HG03442 (cell line): ENCODE measurements around the gene TIGD3.

Experiments used
- ATAC-seq: cut with Tn5 transposase; IDR thresholded peaks from one replicate; pipeline ENCODE4 v1.9.1; 2021; ENCODE audit warnings: mild to moderate bottlenecking, moderate library complexity; ENCODE audit not compliant: unreplicated experiment

The TIGD3 gene, protein sequence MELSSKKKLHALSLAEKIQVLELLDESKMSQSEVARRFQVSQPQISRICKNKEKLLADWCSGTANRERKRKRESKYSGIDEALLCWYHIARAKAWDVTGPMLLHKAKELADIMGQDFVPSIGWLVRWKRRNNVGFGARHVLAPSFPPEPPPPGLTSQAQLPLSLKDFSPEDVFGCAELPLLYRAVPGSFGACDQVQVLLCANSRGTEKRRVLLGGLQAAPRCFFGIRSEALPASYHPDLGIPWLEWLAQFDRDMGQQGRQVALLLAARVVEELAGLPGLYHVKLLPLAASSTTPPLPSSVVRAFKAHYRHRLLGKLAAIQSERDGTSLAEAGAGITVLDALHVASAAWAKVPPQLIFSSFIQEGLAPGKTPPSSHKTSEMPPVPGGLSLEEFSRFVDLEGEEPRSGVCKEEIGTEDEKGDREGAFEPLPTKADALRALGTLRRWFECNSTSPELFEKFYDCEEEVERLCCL

DNA sequence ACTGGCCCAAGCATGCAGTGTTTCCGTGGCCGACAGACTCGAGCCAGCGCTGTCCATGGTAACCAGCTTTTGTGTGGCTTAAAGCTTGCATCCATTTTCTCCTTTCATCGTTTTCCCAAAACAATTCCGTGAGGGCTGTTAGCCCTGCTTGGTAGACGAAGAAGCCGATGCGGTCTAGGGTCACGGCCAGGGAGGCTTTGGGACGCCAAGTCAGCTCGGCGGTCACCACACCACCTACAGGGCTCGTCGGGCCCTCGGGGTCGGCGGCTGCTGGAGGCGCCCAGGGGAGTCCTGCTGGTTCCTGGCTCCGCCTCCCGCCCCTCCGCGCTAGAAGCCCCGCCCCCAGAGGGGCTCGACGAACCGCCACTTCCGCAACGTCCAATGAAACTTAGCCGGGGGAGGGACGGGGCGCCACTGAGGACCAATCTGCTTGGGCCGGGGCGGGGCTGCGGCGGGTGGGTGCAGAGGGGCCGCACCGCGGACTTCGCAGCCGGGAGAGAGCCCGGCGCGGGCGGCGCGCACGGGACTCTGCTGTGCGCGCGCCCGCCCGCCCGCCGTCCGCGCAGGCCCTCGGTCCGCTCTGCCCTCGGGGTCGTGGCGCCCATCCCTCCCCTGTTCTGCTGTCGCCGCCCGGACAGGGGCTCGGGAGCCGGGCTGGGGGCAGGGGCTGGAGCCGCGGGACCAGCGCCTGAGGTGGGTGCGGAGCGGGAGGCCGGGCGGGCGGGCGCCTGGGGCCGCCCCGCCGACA is at the start of gene TIGD3:
TSS of gene TIGD3 (plus strand) at position 487 of the 748 bp plus-strand sequence. CDS start 1,058 bp downstream, outside the sequence.
- peak; percentile 82 for ATAC-seq

DNA sequence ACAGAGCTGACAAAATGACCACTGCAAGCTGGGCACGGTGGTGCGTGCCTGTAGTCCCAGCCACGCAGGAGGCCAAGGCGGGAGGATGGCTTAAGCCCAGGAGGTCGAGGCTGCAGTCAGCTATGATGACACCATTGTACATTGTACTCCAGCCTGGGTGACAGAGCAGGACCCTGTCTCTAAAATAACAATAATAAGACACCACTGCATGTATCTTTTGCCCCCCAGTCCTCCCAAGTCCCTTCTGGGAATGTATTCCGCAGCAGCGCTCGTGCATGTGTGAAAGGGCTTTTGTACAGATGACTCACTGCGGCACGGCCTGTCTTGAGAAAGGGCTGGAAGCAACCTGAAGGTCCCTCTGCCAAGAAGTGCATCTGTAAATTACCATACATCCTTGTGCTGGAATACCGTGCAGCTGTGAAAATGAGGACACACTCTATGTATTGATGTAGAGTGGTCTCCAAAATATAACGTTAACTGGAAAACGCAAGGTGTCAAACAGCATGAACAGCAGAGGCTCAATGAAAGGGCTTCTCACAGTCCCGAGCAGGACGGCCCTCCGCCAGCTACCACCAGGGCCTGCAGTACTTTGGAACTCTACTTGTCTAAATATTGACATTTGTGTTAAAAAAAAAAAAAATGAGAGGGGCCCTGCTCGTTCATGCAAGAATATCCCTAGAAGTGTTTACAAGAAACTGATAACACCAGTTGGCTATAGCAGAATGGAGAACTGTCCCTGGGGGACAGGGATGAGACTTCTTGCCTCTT is 48.9 kb upstream of the TIGD3 start:
- ATAC-seq, result no peak

DNA sequence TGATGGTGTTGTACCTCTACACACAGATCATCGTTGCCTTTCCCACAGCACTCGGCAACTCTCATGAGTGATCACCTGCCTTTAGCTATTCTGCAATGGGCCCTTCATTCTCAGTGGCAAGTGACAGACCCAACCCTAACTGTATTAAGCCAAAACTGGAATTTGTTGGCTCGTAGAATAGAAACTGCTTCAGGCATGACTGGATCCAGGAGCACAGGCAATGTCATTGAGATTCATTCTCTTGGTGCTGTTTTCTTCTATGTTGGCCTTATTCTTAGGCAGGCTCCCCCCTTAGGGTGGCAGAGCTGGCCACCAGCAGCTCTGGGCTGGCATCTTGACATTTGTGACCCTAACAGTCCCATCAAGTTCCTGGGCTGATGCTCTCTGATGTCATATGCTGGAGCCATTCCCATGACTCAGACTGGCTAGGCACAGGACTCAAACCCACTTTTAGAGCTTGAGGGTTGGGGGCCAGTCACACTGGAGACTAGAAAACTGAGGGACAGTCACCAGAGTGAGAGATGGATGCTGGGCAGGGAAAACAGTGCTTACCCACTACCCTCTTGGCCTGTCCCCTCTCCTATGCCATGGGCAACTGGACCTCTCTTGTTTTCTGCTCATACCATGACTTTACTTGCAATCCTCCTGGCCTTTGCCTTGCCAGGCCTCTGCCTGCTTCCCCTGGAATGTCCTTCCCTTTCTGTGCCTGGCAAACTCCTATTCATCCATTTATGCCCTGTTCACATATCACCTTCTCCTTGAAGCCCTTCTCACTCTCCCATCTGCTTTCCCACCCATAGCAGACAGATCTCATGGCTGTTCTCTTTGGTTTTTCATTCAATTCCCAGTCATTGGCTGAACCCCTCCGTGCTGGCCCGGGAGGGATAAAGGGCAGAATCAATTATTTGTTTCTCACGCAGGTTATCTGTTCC is 47.0 kb upstream of the TIGD3 start:
- no peak for ATAC-seq

DNA sequence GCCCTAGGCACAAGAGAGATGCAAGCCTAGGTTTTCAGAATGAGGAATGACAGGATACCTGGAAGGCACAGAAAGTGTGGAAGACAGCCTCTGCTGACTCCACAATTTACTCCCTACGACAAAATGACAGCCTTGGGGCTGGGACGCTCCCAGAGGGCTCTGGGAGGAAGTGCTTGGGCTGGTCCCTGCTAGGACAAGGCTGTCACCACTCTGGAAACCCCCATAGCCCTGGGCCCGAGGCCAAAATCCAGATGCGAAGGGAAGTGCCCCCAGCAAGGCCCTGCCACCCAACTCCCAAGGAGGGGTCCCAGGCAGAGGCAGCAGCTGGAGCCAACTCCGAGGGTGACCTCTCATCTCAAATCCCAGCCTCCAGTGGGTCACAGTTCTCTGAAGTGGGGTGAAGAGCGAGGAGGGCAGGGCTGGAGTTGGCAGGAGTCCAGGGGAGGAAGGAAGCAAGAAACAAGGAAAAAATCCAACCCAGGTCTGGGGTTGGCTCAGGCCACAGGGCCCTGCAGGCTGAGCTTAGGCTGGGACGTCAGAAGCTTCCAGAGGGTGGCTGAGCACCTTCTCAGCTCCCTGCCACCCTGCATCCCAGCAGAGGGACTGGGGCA is 46.2 kb upstream of the TIGD3 start:
- ATAC-seq, result no peak

DNA sequence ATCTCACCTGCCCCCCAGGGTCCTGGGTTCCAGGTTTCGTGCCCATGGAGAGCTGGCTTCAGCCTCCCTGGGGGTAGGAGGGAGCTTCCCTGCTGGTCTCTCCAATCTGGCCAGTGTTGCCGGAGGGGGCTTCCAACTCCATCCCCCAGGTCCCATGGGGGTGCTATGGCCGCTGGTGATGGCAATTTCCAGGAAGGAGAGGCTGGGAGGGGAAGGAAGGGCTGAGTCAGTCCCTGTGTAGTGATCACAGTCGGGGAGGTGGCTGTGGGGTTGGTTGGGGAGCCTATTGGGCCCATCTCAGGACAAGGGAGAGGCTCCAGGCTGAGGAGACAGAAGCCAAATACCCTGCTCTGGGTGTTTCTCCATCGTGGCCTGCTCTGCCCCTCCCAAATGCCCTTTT is 45.5 kb upstream of the TIGD3 start:
- no peak for ATAC-seq

DNA sequence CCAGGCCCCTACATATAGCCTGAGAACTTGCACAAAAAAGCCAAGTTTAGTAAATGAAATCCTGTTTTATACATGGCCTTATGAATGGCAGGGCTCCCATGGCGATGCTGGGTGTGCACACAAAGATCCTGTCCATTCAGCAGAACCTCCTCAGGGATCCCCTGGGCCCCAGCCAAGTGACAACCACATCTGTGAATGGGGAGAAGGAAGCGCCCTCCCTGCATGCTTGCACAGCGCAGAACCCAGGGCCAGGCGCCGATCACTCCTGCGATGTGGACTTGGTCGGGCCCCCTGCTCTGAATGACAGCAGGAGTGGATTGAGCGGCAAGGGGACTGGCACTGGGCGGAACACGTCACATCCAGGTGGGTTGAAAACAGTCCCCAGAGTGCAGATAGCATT is 44.3 kb upstream of the TIGD3 start:
- no peak for ATAC-seq

DNA sequence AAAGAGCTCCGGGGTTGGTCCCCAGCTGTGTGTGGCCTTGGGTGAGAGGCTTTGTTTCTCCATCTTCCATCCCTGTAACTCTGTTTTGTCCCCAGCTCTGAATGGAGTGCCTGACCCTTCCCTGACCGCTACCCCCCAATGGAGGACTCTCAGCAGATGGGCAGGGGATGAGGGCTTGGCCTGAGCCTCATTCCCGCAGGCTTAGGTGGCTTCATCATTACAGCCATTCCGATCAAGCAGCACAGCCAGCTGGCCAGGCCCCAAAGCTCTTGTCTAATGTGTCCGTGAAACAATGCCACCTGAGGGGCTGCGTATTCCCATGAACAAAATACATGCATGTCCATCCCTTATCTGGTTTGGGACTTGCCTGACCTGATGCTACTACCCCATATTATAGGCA is 43.8 kb upstream of the TIGD3 start:
- ATAC-seq, result no peak

DNA sequence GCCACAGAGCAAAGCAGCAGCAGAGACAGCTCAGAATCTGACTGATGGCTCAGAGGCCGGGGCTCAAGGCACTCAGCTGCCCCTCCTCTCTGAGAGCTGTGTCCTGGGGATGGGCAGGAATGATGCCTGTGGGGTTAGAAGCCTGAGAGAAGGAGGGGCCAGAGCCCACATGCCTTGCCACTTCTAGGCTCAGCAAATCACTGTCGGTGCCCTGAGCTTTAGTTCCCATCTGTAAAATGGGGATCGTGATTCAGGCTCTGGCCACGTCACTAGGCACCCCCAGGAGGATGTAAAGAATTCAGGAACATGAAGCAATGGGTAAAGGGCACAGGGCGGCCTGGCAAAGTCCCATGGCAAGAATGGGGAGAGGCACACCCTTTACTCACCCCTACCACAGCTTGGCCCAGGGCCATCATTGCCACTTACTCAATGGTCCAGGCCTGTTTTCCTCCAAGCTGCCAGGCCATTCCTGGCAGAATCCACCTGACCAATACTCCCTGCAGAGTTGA is 43.3 kb upstream of the TIGD3 start:
- ATAC-seq, result no peak

DNA sequence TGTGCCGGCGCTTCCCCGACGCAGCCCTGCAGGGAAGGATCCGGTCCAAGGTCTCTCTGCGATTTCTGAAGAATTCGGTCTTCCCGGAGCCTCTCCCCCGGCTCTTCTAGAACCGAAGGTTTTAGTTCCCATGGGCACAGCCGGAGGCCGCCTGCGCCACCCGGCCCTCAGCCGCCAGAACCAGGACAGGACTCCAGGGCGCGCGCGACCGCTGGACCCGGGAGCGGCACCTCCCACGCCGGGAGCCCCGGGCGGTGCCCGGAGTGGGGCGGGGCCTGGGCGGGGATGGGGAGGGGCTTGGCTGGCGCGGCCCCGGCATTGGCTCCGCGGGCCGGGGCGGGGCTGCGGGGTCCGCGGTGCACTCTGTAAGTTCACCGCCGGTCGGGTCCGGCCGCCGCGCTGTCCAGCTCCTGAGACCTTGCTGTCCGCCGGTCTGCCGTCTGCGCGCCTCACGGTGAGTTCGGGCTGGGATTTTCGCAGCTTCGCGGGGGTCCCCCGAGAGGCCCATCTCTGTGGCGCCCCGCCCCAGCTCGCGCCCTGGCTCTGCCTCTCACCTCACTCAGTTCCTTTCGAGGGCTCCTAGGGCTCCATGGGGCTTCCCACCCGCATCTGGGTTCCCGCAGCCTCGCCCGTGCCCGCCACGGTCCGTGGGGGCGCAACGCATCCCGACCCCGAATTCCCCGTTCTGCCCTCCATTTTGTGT is 39.9 kb upstream of the TIGD3 start, which contains the start of gene CDC42EP2:
TSS of gene CDC42EP2 (plus strand) at position 366 of the 703 bp plus-strand sequence. CDS start 6,033 bp downstream, outside the sequence.
- peak; percentile 74 for ATAC-seq

DNA sequence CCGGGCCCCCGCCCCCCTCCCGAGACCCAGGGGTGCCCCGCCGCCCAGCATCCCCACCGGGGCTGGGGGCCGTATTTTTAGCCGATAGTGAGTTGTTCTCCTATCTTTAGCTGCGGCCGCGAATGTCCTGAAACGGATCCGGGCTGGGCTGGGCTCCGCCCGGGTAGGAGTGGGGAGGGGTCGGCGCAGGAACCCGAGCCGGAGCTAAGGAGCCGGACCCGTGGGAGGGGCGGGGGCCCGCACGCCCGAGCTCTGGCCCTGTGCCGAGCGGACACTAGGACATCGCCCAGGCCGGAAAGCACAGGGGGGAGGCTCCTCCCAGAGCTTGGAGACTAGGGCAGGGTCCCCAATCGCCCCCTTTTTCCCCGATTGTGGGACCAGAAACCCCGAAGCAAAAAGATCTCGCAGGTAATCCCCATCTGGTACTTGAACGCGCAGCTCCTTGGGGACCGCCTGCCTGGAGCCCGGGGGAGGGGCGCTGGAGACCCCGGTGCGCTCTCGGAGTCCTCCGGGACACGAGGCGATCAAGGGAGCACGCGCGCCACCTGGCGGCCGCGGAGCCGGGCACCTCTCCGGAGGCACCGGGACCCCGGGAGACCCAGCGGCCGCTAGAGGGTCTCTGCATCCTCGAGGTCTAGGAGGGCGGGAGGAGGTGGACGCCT is 39.2 kb upstream of the TIGD3 start:
- no peak for ATAC-seq

DNA sequence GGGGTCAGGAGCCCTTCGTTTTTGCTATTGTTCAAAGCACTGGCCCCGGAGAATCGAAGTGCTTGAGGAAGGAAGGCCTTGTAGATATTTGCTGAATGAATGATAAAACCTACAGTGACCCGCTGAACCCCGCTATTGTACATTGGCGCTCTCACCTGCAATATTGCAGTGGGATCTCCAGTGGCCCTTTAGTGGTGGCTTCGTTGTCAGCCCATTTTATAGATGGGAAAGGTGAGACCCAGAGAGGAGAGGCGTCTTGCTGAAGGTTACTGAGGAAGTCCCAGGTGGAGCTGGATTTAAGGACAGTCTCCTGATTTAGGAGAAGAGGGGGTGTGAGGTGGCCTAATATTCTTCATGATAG is 38.7 kb upstream of the TIGD3 start:
- no peak for ATAC-seq

DNA sequence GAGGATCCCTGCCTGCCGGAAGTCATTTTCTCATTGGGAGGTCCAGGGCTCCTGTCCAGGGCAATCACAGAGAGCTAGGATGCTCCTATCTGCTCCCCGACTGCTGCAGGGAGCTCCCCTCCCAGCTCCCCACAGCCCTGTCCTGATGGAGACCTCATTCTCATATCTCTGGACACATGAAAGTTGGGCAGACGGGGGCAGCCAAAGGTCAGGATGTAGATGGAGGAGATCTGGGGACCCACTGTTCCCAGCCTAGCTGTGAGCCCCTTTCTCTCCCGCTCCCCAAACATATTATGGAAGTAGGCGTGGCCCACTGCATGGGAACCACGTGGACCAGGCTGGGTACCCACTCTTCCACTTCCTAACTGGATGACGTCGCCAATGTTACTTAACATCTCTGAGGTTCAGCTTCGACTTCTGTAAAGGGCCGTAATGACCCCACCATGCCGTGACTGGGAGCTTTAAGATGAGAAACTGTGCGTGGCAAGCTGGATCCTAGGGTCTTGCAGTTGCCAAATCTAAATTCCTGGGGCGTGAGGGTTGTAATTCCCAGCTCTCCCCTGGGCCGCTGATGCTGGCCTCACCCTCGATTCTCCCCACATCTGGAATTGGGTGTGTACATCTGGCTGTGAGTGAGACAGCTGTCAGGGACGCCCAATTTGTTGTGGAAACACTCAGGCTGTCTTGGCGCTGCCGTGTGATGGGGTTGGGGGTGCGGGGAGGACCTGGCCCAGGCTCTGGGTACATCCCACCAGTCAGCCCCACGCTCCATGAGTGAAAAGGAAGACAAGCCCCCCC is 38.1 kb upstream of the TIGD3 start:
- ATAC-seq, result no peak

DNA sequence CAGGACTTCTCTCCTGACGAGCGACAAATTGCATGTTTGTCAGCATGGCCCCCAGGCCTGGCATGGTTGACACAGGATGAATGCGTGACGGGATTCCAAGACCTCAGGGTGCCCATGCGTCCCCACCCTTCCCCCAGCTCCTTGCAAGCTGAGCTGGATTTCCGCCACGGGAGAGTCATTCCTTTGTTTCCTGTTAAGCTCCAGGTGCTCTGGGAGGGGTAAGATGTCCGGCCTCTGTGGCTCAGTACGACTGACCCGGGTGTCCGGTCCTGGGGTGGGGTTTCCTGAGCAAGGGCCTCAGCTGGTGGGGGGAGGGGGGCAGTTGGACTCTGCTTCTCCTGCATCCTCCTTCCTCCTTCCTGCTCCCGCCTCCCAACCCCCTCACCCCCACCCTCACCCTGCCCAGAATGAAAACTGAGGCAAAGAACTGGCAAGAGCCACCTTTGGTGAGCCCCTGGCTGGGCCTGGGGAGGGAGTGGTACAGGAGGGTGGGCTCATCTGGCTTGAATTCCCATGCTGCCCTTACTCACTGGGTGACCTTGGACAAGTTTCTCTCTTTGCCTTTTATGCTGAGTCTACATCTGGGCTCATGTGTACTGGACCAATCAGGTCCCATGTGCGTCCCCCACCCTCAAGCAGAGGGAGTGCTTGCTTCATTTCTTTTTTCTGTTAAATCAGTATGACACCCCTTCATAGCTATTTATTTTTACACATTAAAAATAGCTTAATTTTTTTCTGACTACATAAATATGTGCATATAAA is 37.3 kb upstream of the TIGD3 start:
- ATAC-seq, result no peak

DNA sequence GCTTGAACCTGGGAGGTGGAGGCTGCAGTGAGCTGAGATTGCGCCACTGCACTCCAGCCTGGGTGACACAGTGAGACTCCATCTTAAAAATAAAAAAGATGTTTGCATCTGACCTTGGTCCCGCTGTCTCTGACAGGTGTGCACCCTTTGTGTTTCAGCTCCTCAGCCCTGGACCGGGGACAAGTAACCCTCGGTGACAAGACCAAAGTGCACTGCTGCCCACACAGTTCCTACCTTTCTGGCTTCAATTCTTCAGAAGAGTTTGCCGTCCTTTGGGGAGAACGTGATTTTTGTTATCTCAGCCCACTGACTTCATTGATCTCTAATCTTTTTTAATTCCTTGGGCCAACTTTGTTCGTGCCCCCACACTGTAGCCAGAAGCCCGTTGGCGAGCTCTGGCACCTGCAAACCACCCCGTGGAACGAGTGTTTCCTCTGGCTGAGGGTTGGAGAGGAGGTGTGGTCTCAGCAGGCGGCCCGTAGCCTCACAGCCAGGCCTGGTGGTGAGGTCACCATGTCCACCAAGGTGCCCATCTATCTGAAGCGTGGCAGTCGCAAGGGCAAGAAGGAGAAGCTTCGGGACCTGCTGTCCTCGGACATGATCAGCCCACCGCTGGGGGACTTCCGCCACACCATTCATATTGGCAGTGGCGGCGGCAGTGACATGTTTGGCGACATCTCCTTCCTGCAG is 34.0 kb upstream of the TIGD3 start:
- ATAC-seq, result no peak

DNA sequence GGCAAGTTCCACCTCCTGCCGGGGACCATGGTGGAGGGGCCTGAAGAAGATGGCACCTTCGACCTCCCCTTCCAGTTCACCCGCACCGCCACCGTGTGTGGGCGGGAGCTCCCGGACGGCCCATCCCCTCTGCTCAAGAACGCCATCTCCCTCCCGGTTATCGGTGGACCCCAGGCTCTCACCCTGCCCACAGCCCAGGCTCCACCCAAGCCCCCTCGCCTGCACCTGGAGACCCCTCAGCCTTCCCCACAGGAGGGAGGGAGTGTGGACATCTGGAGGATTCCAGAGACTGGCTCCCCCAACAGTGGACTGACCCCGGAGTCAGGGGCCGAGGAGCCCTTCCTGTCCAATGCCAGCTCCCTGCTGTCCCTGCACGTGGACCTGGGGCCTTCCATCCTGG is 33.5 kb upstream of the TIGD3 start:
- ATAC-seq, result no peak

DNA sequence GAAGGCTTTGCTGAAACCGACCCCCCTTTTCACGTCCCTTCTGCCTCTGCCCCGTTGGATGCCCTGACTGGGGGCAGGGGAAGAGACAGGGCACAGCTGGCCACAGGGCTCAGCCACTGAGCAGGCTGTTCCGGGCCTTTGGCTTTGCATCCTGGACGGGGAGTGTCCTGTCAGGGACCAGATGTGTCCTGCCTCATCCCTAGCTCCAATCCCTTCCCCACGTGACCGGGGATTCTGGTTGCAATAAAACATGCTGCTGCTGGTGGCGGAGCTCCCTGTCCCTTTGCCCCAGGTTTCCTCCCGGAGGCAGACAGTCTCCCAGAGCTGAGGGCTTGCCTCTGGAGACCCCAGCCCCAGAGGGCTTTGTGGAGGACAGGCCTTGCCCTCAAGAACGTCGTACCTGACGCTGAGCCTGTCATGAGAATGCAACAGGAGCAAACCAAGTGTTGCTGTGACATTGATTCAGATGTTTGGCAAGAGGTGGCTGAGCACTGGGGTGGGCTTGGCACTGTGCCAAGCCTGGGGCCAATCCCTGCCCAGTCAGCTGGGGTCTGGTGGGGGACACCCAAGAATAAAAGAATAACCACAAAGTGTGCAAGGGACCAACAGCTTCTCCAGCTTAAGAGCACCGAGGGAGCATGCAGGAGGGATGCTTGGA is 32.6 kb upstream of the TIGD3 start:
- no peak for ATAC-seq
